ENCODE data around the gene DCHS1. TPM values are rescaled to one million over a fixed set of nuclear protein-coding genes. Genes with fewer than 3 reads are reported as not detected.

The DCHS1 gene
- total RNA-seq, 2 donors from 2014 or later, result 11.2 to 17.4 TPM

GRCh38 chr11:6615046-6615445 is 40.6 kb downstream of the DCHS1 start:
- intact Hi-C loops (cut with DNase I), result no loop called here
- WGBS, result 97% methylated on average over 5 of the region's 5 CpGs
- no peak overlapping the region for H3K27ac ChIP-seq
- no peaks in the 10 kb centered on the region for H3K9me3 ChIP-seq
- no peak overlapping the region for H3K4me3 ChIP-seq
- DNase-seq (ENCODE audit: low spot score), result no peak
- peaks cover 7% of the 10 kb centered on the region for H3K4me1 ChIP-seq (replicated peaks)
- peaks cover 0 to 9% of the 10 kb centered on the region in 2 donors for H3K36me3 ChIP-seq
- H3K27me3 ChIP-seq (replicated peaks; ENCODE audit: insufficient read depth), result no peaks in the 10 kb centered on the region
- TF ChIP-seq POLR2A (IDR thresholded peaks at IDR 0.05), result no peak
- TF ChIP-seq, protein P1, sequence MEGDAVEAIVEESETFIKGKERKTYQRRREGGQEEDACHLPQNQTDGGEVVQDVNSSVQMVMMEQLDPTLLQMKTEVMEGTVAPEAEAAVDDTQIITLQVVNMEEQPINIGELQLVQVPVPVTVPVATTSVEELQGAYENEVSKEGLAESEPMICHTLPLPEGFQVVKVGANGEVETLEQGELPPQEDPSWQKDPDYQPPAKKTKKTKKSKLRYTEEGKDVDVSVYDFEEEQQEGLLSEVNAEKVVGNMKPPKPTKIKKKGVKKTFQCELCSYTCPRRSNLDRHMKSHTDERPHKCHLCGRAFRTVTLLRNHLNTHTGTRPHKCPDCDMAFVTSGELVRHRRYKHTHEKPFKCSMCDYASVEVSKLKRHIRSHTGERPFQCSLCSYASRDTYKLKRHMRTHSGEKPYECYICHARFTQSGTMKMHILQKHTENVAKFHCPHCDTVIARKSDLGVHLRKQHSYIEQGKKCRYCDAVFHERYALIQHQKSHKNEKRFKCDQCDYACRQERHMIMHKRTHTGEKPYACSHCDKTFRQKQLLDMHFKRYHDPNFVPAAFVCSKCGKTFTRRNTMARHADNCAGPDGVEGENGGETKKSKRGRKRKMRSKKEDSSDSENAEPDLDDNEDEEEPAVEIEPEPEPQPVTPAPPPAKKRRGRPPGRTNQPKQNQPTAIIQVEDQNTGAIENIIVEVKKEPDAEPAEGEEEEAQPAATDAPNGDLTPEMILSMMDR (IDR thresholded peaks at IDR 0.05), result no peak
- no peak for TF ChIP-seq POLR2AphosphoS5 (IDR thresholded peaks at IDR 0.05)

- no peaks in the 10 kb centered on the region for H3K9me3 ChIP-seq
- no peak for DNase-seq (ENCODE audit: low spot score)
- H3K27ac ChIP-seq, result no peak overlapping the region
- peaks cover 0 to 14% of the 10 kb centered on the region in 2 donors for H3K36me3 ChIP-seq
- intact Hi-C loops (cut with DNase I), result loop anchor here (5.0 kb wide), 1 partner anchor 68 kb away; the partner anchor contains the start of gene MRPL17
- peaks cover 7% of the 10 kb centered on the region for H3K4me1 ChIP-seq (replicated peaks)
- WGBS, result 90% methylated on average over 2 of the region's 2 CpGs
- TF ChIP-seq, protein P1 (IDR thresholded peaks at IDR 0.05), result no peak
- TF ChIP-seq POLR2AphosphoS5 (IDR thresholded peaks at IDR 0.05) (no peak), POLR2A (IDR thresholded peaks at IDR 0.05) (no peak)
- H3K4me3 ChIP-seq, result no peak overlapping the region
- no peaks in the 10 kb centered on the region for H3K27me3 ChIP-seq (replicated peaks; ENCODE audit: insufficient read depth)
These were observed 41.2 kb downstream of the DCHS1 start for GRCh38 chr11:6614446-6614845.

- intact Hi-C loops (cut with DNase I), result loop anchor here (5.0 kb wide), 1 partner anchor 69 kb away; the partner anchor contains the start of gene MRPL17
- H3K4me1 ChIP-seq (replicated peaks), result peaks cover 7% of the 10 kb centered on the region
- no peaks in the 10 kb centered on the region for H3K27me3 ChIP-seq (replicated peaks; ENCODE audit: insufficient read depth)
- peak overlapping the region; percentile 98 for H3K27ac ChIP-seq
- no peak overlapping the region for H3K4me3 ChIP-seq
- H3K9me3 ChIP-seq, result no peaks in the 10 kb centered on the region
- TF ChIP-seq, protein P1 (IDR thresholded peaks at IDR 0.05), result no peak
- TF ChIP-seq POLR2A (IDR thresholded peaks at IDR 0.05) (no peak), POLR2AphosphoS5 (IDR thresholded peaks at IDR 0.05) (no peak)
- 95% methylated on average over 3 of the region's 3 CpGs for WGBS
- DNase-seq (ENCODE audit: low spot score), result no peak
- H3K36me3 ChIP-seq, result peaks cover 0 to 24% of the 10 kb centered on the region in 2 donors
These were observed 42.1 kb downstream of the DCHS1 start for GRCh38 chr11:6613496-6613895.

GRCh38 chr11:6612213-6613041 is 43.2 kb downstream of the DCHS1 start, which contains the start of gene TAF10:
Gene TAF10 (minus strand): TSS chr11:6612216. CDS start chr11:6612189, 27 bp downstream.
- WGBS, result under 1% methylated on average over 51 of the region's 51 CpGs
- Histone ChIP-seq H3K9me3 (no peaks in the 10 kb centered on the region), H3K27me3 (replicated peaks; ENCODE audit: insufficient read depth) (no peaks in the 10 kb centered on the region), H3K4me3 (peak within 1 kb of the TSS; percentile 74 to 91), H3K27ac (peak within 1 kb of the TSS; percentile 98), H3K4me1 (replicated peaks) (peaks cover 14% of the 10 kb centered on the region), H3K36me3 (peaks cover 5 to 32% of the 10 kb centered on the region in 2 donors)
- DNase-seq (ENCODE audit: low spot score), result peak; percentile 97
- intact Hi-C loops (cut with DNase I), result loop anchor here (5.0 kb wide), 1 partner anchor 70 kb away; the partner anchor contains the start of gene MRPL17
- TF ChIP-seq POLR2A (IDR thresholded peaks at IDR 0.05), result peak; percentile 96
- TF ChIP-seq, protein P1 (IDR thresholded peaks at IDR 0.05), result peak in 2 of 4 experiments; percentile 57 to 60
- peak; percentile 96 for TF ChIP-seq POLR2AphosphoS5 (IDR thresholded peaks at IDR 0.05)
